Activated CD4-positive, CD25-positive, alpha-beta regulatory T cell treated with anti-CD3 and anti-CD28 coated beads, Interleukin-2, amount 50 U/mL, for 72 hours (primary cell): ENCODE data around the gene NYNRIN.

Source experiments
- DNase-seq: peaks from one replicate; pipeline ENCODE4 v3.0.0; 2021

NYNRIN gene

DNA sequence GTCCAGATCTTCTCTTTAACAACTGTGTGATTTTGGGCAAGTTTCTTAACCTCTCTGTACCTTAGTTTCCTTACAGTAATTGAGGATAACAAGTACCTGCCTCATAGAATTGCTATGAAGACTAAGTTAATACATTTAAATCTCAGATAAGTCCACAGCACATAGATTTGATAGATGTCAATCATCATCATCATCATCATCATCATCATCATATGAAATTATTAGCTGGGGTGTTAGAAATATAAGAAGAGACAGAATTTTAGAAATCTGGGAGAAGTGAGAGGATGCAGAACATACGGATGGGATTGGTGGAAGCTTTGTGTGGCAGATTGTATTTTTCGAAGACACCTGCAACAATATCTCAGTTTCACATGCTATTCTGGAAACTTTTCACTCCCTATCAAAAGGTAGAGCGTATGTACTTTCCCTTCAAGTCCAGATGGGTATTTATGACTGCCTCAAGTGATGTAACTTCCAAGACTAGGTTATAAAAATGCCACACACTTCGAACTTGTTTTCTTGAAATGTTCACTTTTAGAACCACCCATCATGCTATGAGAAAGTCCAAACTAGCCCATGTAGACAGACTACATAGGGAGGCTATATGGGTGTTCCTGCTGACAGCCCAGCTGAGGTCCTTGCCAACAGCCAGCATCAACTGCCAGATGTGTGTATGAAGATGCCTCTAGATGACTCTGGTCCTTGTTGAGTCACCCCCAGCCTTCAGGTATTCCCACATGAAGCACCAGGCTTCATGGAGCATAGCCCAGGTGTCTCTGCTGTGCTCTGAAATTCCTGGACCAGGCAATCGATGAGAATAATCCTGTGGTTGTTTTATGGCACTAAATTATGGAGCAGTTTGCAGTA lies 64.4 kb downstream of the NYNRIN start:
- no peak for DNase-seq

DNA sequence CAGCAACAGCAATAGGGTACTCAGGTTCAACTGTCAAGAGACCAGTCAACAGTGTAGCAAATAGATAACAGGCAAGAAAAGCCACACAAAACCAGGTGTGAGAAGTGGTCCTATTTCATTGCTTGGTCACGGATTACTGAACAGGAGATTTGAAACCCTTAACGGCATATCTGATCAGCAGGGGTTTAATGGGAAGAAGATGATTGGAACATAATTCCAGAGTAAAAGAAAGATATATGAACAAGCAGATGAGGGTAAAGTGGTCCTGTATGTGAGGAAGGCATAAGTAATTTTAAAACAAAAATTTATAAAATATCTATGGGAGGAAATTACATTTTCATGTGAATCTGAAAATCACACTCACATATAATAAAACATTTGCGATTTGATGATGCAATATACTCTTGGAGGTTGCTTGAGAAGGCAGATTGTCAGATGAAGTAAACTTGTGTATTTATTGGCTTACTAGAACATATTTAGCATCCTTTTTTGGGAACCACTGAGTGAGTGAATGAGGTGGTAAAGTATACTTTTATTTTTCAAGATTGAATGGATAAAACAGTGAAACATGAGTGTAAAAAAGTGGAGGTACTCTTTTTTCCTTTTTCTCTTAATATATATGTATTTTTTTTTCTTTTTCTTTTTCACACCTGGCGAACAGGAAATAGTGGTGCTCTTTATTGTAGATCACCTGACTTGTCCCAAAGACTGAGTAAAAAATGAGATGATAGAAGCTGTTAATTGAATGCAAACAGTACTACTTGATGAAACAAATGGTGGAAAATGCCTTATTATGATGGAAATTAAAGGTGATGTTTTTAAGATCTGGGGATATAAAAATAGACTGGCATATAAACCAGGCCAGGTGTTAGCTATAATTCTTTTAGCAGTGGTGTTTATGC lies 65.3 kb downstream of the NYNRIN start:
- no peak for DNase-seq

DNA sequence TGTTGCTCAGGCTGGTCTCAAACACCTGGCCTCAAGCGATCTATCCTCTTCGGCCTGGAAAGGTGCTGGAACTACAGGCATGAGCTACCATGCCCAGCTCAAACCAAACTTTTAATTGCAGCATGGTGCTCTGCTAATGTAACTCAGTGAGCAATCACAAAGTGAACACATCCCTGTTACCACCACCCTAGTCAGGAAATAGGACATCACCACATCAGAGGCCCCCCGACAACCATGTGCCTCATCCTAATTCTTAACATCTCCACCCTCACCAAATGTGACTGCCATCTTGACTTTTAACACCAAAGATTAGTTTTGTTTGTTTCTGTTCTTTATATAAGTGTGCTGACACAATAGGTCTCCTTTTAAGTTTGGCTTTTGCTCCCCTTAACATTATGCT lies 66.6 kb downstream of the NYNRIN start:
- no peak for DNase-seq

DNA sequence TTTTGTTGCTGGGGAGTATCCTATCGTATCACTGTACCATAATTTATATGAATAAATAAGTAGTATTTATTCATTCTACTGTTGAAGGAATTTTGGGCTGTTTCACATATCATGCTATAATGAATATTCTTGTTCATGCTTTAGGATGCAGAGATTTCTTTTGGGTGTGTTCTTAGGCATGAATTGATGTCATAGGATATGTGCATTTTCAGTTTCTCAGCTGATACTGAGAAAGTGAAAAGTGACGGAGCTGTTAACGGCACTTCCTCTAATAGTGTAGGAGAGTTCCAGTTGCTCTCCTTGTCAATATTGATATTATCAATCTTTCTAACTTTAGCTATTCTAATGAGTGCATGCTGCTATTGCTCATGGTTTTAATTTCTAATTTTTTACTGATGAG lies 67.0 kb downstream of the NYNRIN start:
- no peak for DNase-seq
